ENCODE results near the gene CXCL13. TPM values are rescaled to one million over a fixed set of nuclear protein-coding genes. Genes with fewer than 3 reads are reported as not detected.

Gene CXCL13
- total and polyA plus RNA-seq, 2 of the 13 experiments (the other 11 are each of a cell fraction or from before 2014, with no cell fraction given), result not detected

GRCh38 chr4:77567549-77567948 is 38.1 kb upstream of the CXCL13 start:
- no peak for FAIRE-seq

More at GRCh38 chr4:77567549-77567948, 38.1 kb upstream of the CXCL13 start:
- no TSS peak for BruUV-seq (replicated peaks)
- POLR2A ChIA-PET, result no interaction called here
- H3K9me3 ChIP-seq (ENCODE audit: low read length), result no peaks in the 10 kb centered on the region; the same call in 1 of the 2 replicates
- no peaks in the 10 kb centered on the region for H3K27me3 ChIP-seq (ENCODE audit: control insufficient read depth in 1 of 2, insufficient read depth in 2 of 2, low read length in 2 of 2)
- CTCF ChIA-PET (ENCODE audit: low intra/inter-chr PET ratio, low total read pairs), result no interaction called here
- H3K4me2 ChIP-seq (ENCODE audit: low read depth, low read length), result no peak overlapping the region
- ATAC-seq (no peak), DNase-seq (ENCODE audit: low spot score) (no peak)
- no peak overlapping the region for H3K4me3 ChIP-seq (replicated peaks in 1 of 3; ENCODE audit: insufficient read depth in 1 of 3, low read depth in 2 of 3, low read length in 3 of 3)
- TF ChIP-seq ZNF510 (CRISPR knock-in tag; IDR thresholded peaks at IDR 0.05; ENCODE audit: low read depth) (no peak), RFX5 (IDR thresholded peaks at IDR 0.05; ENCODE audit: low read depth, low read length) (no peak), CAMTA2 (CRISPR knock-in tag; IDR thresholded peaks at IDR 0.05; ENCODE audit: borderline replicate concordance) (no peak), ZNF460 (CRISPR knock-in tag; IDR thresholded peaks at IDR 0.05; ENCODE audit: borderline replicate concordance) (no peak), ZNF543 (CRISPR knock-in tag; IDR thresholded peaks at IDR 0.05) (no peak), HNRNPL (IDR thresholded peaks at IDR 0.05; ENCODE audit: low read depth, low read length) (no peak), ZNF235 (CRISPR knock-in tag; IDR thresholded peaks at IDR 0.05; ENCODE audit: borderline replicate concordance) (no peak), ZNF138 (CRISPR knock-in tag; IDR thresholded peaks at IDR 0.05; ENCODE audit: low read depth) (no peak), SNRNP70 (IDR thresholded peaks at IDR 0.05; ENCODE audit: low read depth, low read length) (no peak), ZNF331 (CRISPR knock-in tag; IDR thresholded peaks at IDR 0.05) (no peak), KAT7 (CRISPR knock-in tag; IDR thresholded peaks at IDR 0.05; ENCODE audit: borderline replicate concordance) (no peak), ZEB1 (IDR thresholded peaks at IDR 0.05; ENCODE audit: insufficient replicate concordance, low read depth) (no peak), MEIS2 (CRISPR knock-in tag; IDR thresholded peaks at IDR 0.05) (no peak), ZNF883 (CRISPR knock-in tag; IDR thresholded peaks at IDR 0.05; ENCODE audit: not compliant biosample characterization) (no peak), ZNF318 (CRISPR knock-in tag; IDR thresholded peaks at IDR 0.05) (no peak)
- H3K4me1 ChIP-seq (ENCODE audit: insufficient read depth, low read length), result no peaks in the 10 kb centered on the region
- H3K9ac ChIP-seq (ENCODE audit: insufficient read depth, low read depth, low read length), result no peak overlapping the region
- in situ Hi-C loops (cut with HindIII; ENCODE audit: extremely low pct_ligation_motif_present, low pct_unique_long_range_greater_than_20kb) (no loop called here), intact Hi-C loops (cut with micrococcal nuclease; ENCODE audit: unreplicated experiment) (no loop called here)
- no peak overlapping the region for H2AFZ ChIP-seq (ENCODE audit: low read length)
- no peaks in the 10 kb centered on the region for H3K79me2 ChIP-seq (ENCODE audit: insufficient read depth, low read length)
- no peaks in the 10 kb centered on the region for H4K20me1 ChIP-seq (ENCODE audit: insufficient read depth, low read length)
- H3K27ac ChIP-seq (ENCODE audit: extremely low read length, insufficient read depth, low read length), result no peak overlapping the region
- H3K36me3 ChIP-seq (replicated peaks in 1 of 2; ENCODE audit: control insufficient read depth in 1 of 2, insufficient read depth in 2 of 2, low read length in 2 of 2), result no peaks in the 10 kb centered on the region
